MM.1S (cell line): ENCODE results near the gene HSD11B2.

Source experiments
- CTCF ChIP-seq: fragments of 300-600 bp; sonication (generic); IDR thresholded peaks from 2 replicates; pipeline ENCODE4 v1.5.1; 2016; ENCODE audit warnings: antibody characterized with exemption, low read length, mixed read lengths
- EZH2 ChIP-seq: fragments of 300-600 bp; sonication (generic); optimal IDR thresholded peaks from 2 replicates; pipeline ENCODE3; 2017; ENCODE audit warnings: low read depth, mild to moderate bottlenecking, antibody characterized with exemption, low read length, mixed read lengths
- EZH2phosphoT487 ChIP-seq: fragments of 300-600 bp; sonication (generic); IDR thresholded peaks from 2 replicates; pipeline ENCODE4 v1.6.1; 2018; ENCODE audit warnings: antibody characterized with exemption, low read length

GRCh38 chr16:67438098-67438791 lies 7.3 kb downstream of the HSD11B2 start:
- TF ChIP-seq CTCF (no peak), EZH2phosphoT487 (no peak), EZH2 (no peak)
